Neural cell (in vitro differentiated cells): ENCODE results near the gene ZBTB21. TPM values are rescaled to one million over a fixed set of nuclear protein-coding genes. Genes with fewer than 3 reads are reported as not detected.

ENCODE experiments used
- H2AFZ ChIP-seq: fragments of 200-600, 300-800 bp; sonication (generic), shearing (Covaris generic); 2 replicates; pipeline ENCODE4 v1.6.0; 2014; ENCODE audit warnings: low read depth, mild to moderate bottlenecking, antibody characterized with exemption, low read length, moderate library complexity
- H3F3A ChIP-seq: fragments of 200-600 bp; shearing (Covaris generic); 2 replicates; pipeline ENCODE4 v1.6.1; 2016; ENCODE audit warnings: mild to moderate bottlenecking, moderate library complexity, mixed read lengths, antibody characterized with exemption, low read length; ENCODE audit not compliant: insufficient read depth, poor library complexity, severe bottlenecking
- H3K27ac ChIP-seq: fragments of 200-600, 300-800 bp; sonication (generic), shearing (Covaris generic); 2 replicates; pipeline ENCODE4 v1.5.1; 2014; ENCODE audit warnings: mild to moderate bottlenecking, low read length, moderate library complexity
- H3K27me3 ChIP-seq: fragments of 300-800, 200-600 bp; sonication (generic), shearing (Covaris generic); 2 replicates; pipeline ENCODE4 v1.6.0; 2014; ENCODE audit warnings: mild to moderate bottlenecking, low read depth, low read length, moderate library complexity; ENCODE audit not compliant: insufficient read depth
- H3K36me3 ChIP-seq: fragments of 300-800, 200-600 bp; sonication (generic), shearing (Covaris generic); 2 replicates; pipeline ENCODE4 v1.5.1; 2014; ENCODE audit warnings: mild to moderate bottlenecking, antibody characterized with exemption, low read length, moderate library complexity; ENCODE audit not compliant: insufficient read depth
- H3K4me2 ChIP-seq: fragments of 300-800, 200-600 bp; sonication (generic), shearing (Covaris generic); 2 replicates; pipeline ENCODE4 v1.6.0; 2014; ENCODE audit warnings: mild to moderate bottlenecking, low read length
- H3K4me3 ChIP-seq: fragments of 300-800, 200-600 bp; sonication (generic), shearing (Covaris generic); 2 replicates; pipeline ENCODE4 v1.5.1; 2014; ENCODE audit warnings: mild to moderate bottlenecking, low read length, moderate library complexity
- H3K79me2 ChIP-seq: fragments of 200-600 bp; shearing (Covaris generic); replicated peaks from 2 replicates; pipeline ENCODE4 v1.6.0; 2014; ENCODE audit warnings: mild to moderate bottlenecking, low read length, moderate library complexity; ENCODE audit not compliant: insufficient read depth
- H3K9ac ChIP-seq: fragments of 300-800, 200-600 bp; sonication (generic), shearing (Covaris generic); 2 replicates; pipeline ENCODE4 v1.6.1; 2016; ENCODE audit warnings: mild to moderate bottlenecking, low read length, mixed read lengths
- H3K9me2 ChIP-seq: fragments of 200-600 bp; shearing (Covaris generic); 2 replicates; pipeline ENCODE4 v1.6.1; 2016; ENCODE audit warnings: mild to moderate bottlenecking, low read length, mixed read lengths; ENCODE audit not compliant: insufficient read depth
- H3K9me3 ChIP-seq: fragments of 200-600, 300-800 bp; sonication (generic), shearing (Covaris generic); 2 replicates; pipeline ENCODE4 v1.6.1; 2016; ENCODE audit warnings: mild to moderate bottlenecking, mixed run types, low read length, moderate library complexity, mixed read lengths
- H4K20me1 ChIP-seq: fragments of 200-600 bp; shearing (Covaris generic); 2 replicates; pipeline ENCODE4 v1.6.1; 2016; ENCODE audit warnings: mild to moderate bottlenecking, mixed run types; ENCODE audit not compliant: insufficient read depth
- EP300 ChIP-seq: fragments of 450-650 bp; conservative IDR thresholded peaks from 2 replicates; pipeline ENCODE4 v1.6.1; 2014; ENCODE audit warnings: antibody characterized with exemption, mild to moderate bottlenecking, moderate library complexity; ENCODE audit not compliant: poor library complexity, severe bottlenecking
- EZH2 ChIP-seq: fragments of 200-600, 300-800 bp; shearing (Covaris generic), sonication (generic); IDR thresholded peaks from 2 replicates; pipeline ENCODE4 v1.6.1; 2014; ENCODE audit warnings: antibody characterized with exemption, low read length, borderline replicate concordance, mild to moderate bottlenecking; ENCODE audit not compliant: insufficient read depth, poor library complexity, severe bottlenecking
- MXI1 ChIP-seq: fragments of 450-650 bp; conservative IDR thresholded peaks from 2 replicates; pipeline ENCODE4 v1.6.1; 2014; ENCODE audit warnings: antibody characterized with exemption, mild to moderate bottlenecking; ENCODE audit not compliant: poor library complexity, severe bottlenecking
- POLR2AphosphoS5 ChIP-seq: IDR thresholded peaks from 2 replicates; pipeline ENCODE4 v1.6.1; 2012
- RAD21 ChIP-seq: fragments of 450-650 bp; conservative IDR thresholded peaks from 2 replicates; pipeline ENCODE4 v1.6.1; 2014; ENCODE audit warnings: antibody characterized with exemption, mild to moderate bottlenecking, moderate library complexity
- SMC3 ChIP-seq: fragments of 450-650 bp; conservative IDR thresholded peaks from 2 replicates; pipeline ENCODE4 v1.6.1; 2014; ENCODE audit warnings: antibody characterized with exemption, mild to moderate bottlenecking, moderate library complexity; ENCODE audit not compliant: poor library complexity
- TAF1 ChIP-seq: IDR thresholded peaks from 2 replicates; pipeline ENCODE4 v1.6.1; 2012; ENCODE audit warnings: low read depth
- polyA plus RNA-seq: library from polyadenylated mRNA; depleted of rRNA; stranded (reverse); fragments of >200 nt; gene quantifications from 2 replicates; pipeline ENCODE4 v1.2.3, GENCODE V29; 2014
- TF ChIP-seq, protein P1 (sequence below): fragments of 450-650 bp; IDR thresholded peaks from 2 replicates; pipeline ENCODE4 v1.5.1; 2014; ENCODE audit warnings: antibody characterized with exemption, mild to moderate bottlenecking, moderate library complexity; ENCODE audit not compliant: poor library complexity, severe bottlenecking
- TF ChIP-seq, protein P2 (sequence below): IDR thresholded peaks from 2 replicates; pipeline ENCODE4 v1.6.1; 2012; ENCODE audit warnings: borderline replicate concordance

ZBTB21 gene
- polyA plus RNA-seq, 1 donor from 2014 or later = 8.0 TPM

DNA sequence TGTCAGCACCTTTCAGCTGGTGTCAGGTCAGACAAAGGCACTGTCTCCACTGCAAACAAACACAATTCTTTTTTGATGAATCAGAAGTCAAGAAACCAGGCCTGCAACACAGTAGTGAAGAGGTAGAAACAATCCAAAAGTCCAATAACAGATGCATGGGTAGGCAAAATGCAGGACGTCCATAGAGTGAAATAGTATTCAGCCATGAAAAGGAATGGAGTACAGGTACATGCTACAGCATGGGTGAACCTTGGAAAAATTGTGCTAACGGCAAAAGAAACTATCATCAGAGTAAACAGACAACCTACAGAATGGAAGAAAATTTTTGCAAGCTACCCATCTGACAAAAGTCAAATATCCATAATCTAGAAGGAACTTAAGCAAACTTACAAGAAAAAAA, 26.2 kb upstream of the ZBTB21 start:
- no peak overlapping the region for H3K9ac ChIP-seq
- no peak overlapping the region for H3K4me2 ChIP-seq
- no peak overlapping the region for H2AFZ ChIP-seq
- no peak overlapping the region for H3K27ac ChIP-seq
- H4K20me1 ChIP-seq = no peaks in the 10 kb centered on the region
- TF ChIP-seq, protein P1, sequence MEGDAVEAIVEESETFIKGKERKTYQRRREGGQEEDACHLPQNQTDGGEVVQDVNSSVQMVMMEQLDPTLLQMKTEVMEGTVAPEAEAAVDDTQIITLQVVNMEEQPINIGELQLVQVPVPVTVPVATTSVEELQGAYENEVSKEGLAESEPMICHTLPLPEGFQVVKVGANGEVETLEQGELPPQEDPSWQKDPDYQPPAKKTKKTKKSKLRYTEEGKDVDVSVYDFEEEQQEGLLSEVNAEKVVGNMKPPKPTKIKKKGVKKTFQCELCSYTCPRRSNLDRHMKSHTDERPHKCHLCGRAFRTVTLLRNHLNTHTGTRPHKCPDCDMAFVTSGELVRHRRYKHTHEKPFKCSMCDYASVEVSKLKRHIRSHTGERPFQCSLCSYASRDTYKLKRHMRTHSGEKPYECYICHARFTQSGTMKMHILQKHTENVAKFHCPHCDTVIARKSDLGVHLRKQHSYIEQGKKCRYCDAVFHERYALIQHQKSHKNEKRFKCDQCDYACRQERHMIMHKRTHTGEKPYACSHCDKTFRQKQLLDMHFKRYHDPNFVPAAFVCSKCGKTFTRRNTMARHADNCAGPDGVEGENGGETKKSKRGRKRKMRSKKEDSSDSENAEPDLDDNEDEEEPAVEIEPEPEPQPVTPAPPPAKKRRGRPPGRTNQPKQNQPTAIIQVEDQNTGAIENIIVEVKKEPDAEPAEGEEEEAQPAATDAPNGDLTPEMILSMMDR = no peak
- TF ChIP-seq MXI1 = no peak
- no peak for TF ChIP-seq EZH2
- no peak for TF ChIP-seq EP300
- TF ChIP-seq, protein P2, sequence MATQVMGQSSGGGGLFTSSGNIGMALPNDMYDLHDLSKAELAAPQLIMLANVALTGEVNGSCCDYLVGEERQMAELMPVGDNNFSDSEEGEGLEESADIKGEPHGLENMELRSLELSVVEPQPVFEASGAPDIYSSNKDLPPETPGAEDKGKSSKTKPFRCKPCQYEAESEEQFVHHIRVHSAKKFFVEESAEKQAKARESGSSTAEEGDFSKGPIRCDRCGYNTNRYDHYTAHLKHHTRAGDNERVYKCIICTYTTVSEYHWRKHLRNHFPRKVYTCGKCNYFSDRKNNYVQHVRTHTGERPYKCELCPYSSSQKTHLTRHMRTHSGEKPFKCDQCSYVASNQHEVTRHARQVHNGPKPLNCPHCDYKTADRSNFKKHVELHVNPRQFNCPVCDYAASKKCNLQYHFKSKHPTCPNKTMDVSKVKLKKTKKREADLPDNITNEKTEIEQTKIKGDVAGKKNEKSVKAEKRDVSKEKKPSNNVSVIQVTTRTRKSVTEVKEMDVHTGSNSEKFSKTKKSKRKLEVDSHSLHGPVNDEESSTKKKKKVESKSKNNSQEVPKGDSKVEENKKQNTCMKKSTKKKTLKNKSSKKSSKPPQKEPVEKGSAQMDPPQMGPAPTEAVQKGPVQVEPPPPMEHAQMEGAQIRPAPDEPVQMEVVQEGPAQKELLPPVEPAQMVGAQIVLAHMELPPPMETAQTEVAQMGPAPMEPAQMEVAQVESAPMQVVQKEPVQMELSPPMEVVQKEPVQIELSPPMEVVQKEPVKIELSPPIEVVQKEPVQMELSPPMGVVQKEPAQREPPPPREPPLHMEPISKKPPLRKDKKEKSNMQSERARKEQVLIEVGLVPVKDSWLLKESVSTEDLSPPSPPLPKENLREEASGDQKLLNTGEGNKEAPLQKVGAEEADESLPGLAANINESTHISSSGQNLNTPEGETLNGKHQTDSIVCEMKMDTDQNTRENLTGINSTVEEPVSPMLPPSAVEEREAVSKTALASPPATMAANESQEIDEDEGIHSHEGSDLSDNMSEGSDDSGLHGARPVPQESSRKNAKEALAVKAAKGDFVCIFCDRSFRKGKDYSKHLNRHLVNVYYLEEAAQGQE = no peak
- no peak for TF ChIP-seq SMC3
- no peak for TF ChIP-seq POLR2AphosphoS5
- no peak for TF ChIP-seq RAD21
- TF ChIP-seq TAF1 = no peak
- H3K79me2 ChIP-seq = no peaks in the 10 kb centered on the region
- H3K4me3 ChIP-seq = no peak overlapping the region
- H3K9me2 ChIP-seq = no peaks in the 10 kb centered on the region
- H3K9me3 ChIP-seq = no peaks in the 10 kb centered on the region
- no peaks in the 10 kb centered on the region for H3K36me3 ChIP-seq
- H3F3A ChIP-seq = no peaks in the 10 kb centered on the region
- H3K27me3 ChIP-seq = no peaks in the 10 kb centered on the region

DNA sequence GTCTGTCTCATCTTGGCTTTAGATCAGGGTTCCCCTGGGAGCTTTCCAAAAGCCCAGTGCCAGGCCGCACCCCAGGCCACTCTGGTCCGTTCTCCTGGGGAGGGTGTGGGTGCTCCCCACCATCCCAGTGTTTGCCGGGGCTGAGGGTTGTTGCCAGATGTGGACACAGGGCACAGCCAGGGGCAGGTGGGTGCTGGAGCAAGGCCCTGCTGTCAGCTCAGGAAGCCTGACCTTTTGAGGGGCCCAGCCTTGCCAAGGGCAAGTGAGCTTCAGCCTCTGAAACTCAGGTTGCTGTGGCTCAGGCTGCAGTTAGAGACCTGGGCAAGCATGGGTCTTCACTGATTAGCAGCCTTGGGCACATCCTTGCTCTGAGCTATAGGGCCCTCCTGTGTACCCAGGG, 22.8 kb upstream of the ZBTB21 start:
- no peak overlapping the region for H3K4me3 ChIP-seq
- H3F3A ChIP-seq = no peaks in the 10 kb centered on the region
- no peaks in the 10 kb centered on the region for H3K36me3 ChIP-seq
- no peak overlapping the region for H3K27ac ChIP-seq
- H4K20me1 ChIP-seq = no peaks in the 10 kb centered on the region
- H3K79me2 ChIP-seq = no peaks in the 10 kb centered on the region
- H3K9me2 ChIP-seq = no peaks in the 10 kb centered on the region
- H3K9me3 ChIP-seq = no peaks in the 10 kb centered on the region
- no peak for TF ChIP-seq TAF1
- no peak for TF ChIP-seq RAD21
- TF ChIP-seq, protein P2 = no peak
- no peak for TF ChIP-seq EP300
- no peak for TF ChIP-seq EZH2
- no peak for TF ChIP-seq SMC3
- no peak for TF ChIP-seq MXI1
- TF ChIP-seq POLR2AphosphoS5 = no peak
- no peaks in the 10 kb centered on the region for H3K27me3 ChIP-seq
- H3K9ac ChIP-seq = no peak overlapping the region
- H2AFZ ChIP-seq = no peak overlapping the region
- H3K4me2 ChIP-seq = no peak overlapping the region
